ENCODE measurements around the gene CASP9.
"Not testable (repeated sequence)": the region's sequence is repeated elsewhere in the genome, so short reads cannot be mapped to it uniquely, and the experiment has no call there.

The CASP9 gene

GRCh38 chr1:15469361-15469760, 54.7 kb downstream of the CASP9 start:
- CTCF ChIA-PET: interaction anchor here (0.7 kb wide), 2 partner anchors 134 to 1604 kb away, joined by 4 read pairs; no protein-coding TSS in a partner anchor
- Histone ChIP-seq H3K4me1 (ENCODE audit: control insufficient read depth, insufficient read depth, low read length) (no peaks in the 10 kb centered on the region), H3K36me3 (ENCODE audit: control insufficient read depth in 2 of 2, insufficient read depth in 1 of 2, low read length in 2 of 2) (no peaks in the 10 kb centered on the region), H3K4me3 (ENCODE audit: low read depth, low read length) (no peak overlapping the region), H3K27ac (ENCODE audit: extremely low read depth, low read depth, low read length) (no peak overlapping the region), H3K9me3 (ENCODE audit: control insufficient read depth, insufficient read depth, low read depth, low read length) (no peaks in the 10 kb centered on the region)
- POLR2A ChIA-PET: no interaction called here
- TF ChIP-seq ZNF18 (tag by site-specific recombination; IDR thresholded peaks at IDR 0.05): no peak
- no peak for TF ChIP-seq HOXC10 (CRISPR knock-in tag; IDR thresholded peaks at IDR 0.05)
- TF ChIP-seq PRDM6 (tag by site-specific recombination; IDR thresholded peaks at IDR 0.05): no peak

GRCh38 chr1:15468145-15468544, 55.9 kb downstream of the CASP9 start:
- H3K9me3 ChIP-seq (ENCODE audit: control insufficient read depth, insufficient read depth, low read depth, low read length): no peaks in the 10 kb centered on the region

GRCh38 chr1:15466955-15467625, 56.9 kb downstream of the CASP9 start:
- CTCF ChIA-PET: interaction anchor here (1.1 kb wide), 1 partner anchor 35 kb away, joined by 4 read pairs; no protein-coding TSS in a partner anchor
- H3K9me3 ChIP-seq (ENCODE audit: control insufficient read depth, insufficient read depth, low read depth, low read length); H3K36me3 ChIP-seq (ENCODE audit: control insufficient read depth in 2 of 2, insufficient read depth in 1 of 2, low read length in 2 of 2); POLR2A ChIA-PET; H3K4me1 ChIP-seq (ENCODE audit: control insufficient read depth, insufficient read depth, low read length); H3K27ac ChIP-seq (ENCODE audit: extremely low read depth, low read depth, low read length); H3K4me3 ChIP-seq (ENCODE audit: low read depth, low read length): not testable (repeated sequence)

More at GRCh38 chr1:15468145-15468544, 55.9 kb downstream of the CASP9 start:
- Histone ChIP-seq H3K4me3 (ENCODE audit: low read depth, low read length) (no peak overlapping the region), H3K36me3 (ENCODE audit: control insufficient read depth in 2 of 2, insufficient read depth in 1 of 2, low read length in 2 of 2) (no peaks in the 10 kb centered on the region), H3K4me1 (ENCODE audit: control insufficient read depth, insufficient read depth, low read length) (peaks cover 3% of the 10 kb centered on the region; the same call in 1 of the 2 replicates), H3K27ac (ENCODE audit: extremely low read depth, low read depth, low read length) (no peak overlapping the region)
- CTCF ChIA-PET: no interaction called here
- POLR2A ChIA-PET: no interaction called here
- no peak for TF ChIP-seq HOXD13 (CRISPR knock-in tag; IDR thresholded peaks at IDR 0.05; ENCODE audit: borderline replicate concordance)
- no peak for TF ChIP-seq ZBTB17 (tag by site-specific recombination; IDR thresholded peaks at IDR 0.05)
- no peak for TF ChIP-seq PBX3 (CRISPR knock-in tag; IDR thresholded peaks at IDR 0.05)
- no peak for TF ChIP-seq EGR2 (tag by site-specific recombination; IDR thresholded peaks at IDR 0.05; ENCODE audit: low read depth)
- TF ChIP-seq MZF1 (tag by site-specific recombination; IDR thresholded peaks at IDR 0.05; ENCODE audit: borderline replicate concordance): no peak
- TF ChIP-seq ZNF174 (tag by site-specific recombination; IDR thresholded peaks at IDR 0.05): no peak
- no peak for TF ChIP-seq ZNF747 (tag by site-specific recombination; IDR thresholded peaks at IDR 0.05)
- TF ChIP-seq ZBTB21 (tag by site-specific recombination; IDR thresholded peaks at IDR 0.05): no peak

- H3K36me3 ChIP-seq (ENCODE audit: control insufficient read depth in 2 of 2, insufficient read depth in 1 of 2, low read length in 2 of 2): no peaks in the 10 kb centered on the region
- H3K4me3 ChIP-seq (ENCODE audit: low read depth, low read length): no peak overlapping the region
- ChIA-PET CTCF (interaction anchor here (0.6 to 1.3 kb wide), 2 partner anchors 18 to 35 kb away, joined by 3 to 4 read pairs; no protein-coding TSS in a partner anchor), POLR2A (no interaction called here)
- no peak overlapping the region for H3K27ac ChIP-seq (ENCODE audit: extremely low read depth, low read depth, low read length)
- H3K9me3 ChIP-seq (ENCODE audit: control insufficient read depth, insufficient read depth, low read depth, low read length): no peaks in the 10 kb centered on the region
- TF ChIP-seq ZNF16 (tag by site-specific recombination; IDR thresholded peaks at IDR 0.05; ENCODE audit: low read depth) (no peak), ZNF639 (tag by site-specific recombination; IDR thresholded peaks at IDR 0.05) (no peak), ZNF449 (tag by site-specific recombination; IDR thresholded peaks at IDR 0.05) (no peak), PRDM1 (tag by site-specific recombination; IDR thresholded peaks at IDR 0.05) (no peak), GLI2 (tag by site-specific recombination; IDR thresholded peaks at IDR 0.05; ENCODE audit: borderline replicate concordance, low read depth) (no peak), ZNF501 (tag by site-specific recombination; IDR thresholded peaks at IDR 0.05) (no peak), ZNF223 (tag by site-specific recombination; IDR thresholded peaks at IDR 0.05) (no peak), ZNF132 (tag by site-specific recombination; IDR thresholded peaks at IDR 0.05; ENCODE audit: borderline replicate concordance) (no peak)
- H3K4me1 ChIP-seq (ENCODE audit: control insufficient read depth, insufficient read depth, low read length): peaks cover 3% of the 10 kb centered on the region; the same call in 1 of the 2 replicates
These were observed 58.3 kb downstream of the CASP9 start for GRCh38 chr1:15465674-15466073.
